Breast epithelium (tissue), 3 donors: Measurements from ENCODE around the gene VAV3.
"Not testable (repeated sequence)": the region's sequence is repeated elsewhere in the genome, so short reads cannot be mapped to it uniquely, and the experiment has no call there.

Experiments used
- CTCF ChIP-seq, 3 donors: fragments of 450-650 bp; IDR thresholded peaks; one replicate each; pipeline ENCODE4 v1.5.1; 2016 to 2017; ENCODE audit warnings: antibody characterized with exemption in 3 of 3, mild to moderate bottlenecking in 3 of 3, moderate library complexity in 3 of 3
- POLR2A ChIP-seq: fragments of 450-650 bp; IDR thresholded peaks from one replicate; pipeline ENCODE4 v1.6.1; 2016; ENCODE audit warnings: antibody characterized with exemption, mild to moderate bottlenecking, moderate library complexity

- not testable (repeated sequence) for TF ChIP-seq CTCF (IDR thresholded peaks at IDR 0.05); POLR2A
Measured at GRCh38 chr1:107893350-107893749, 71.6 kb downstream of the VAV3 start.
